ENCODE data around the gene TMPRSS13.

GRCh38 chr11:117883063-117883462, 46.1 kb downstream of the TMPRSS13 start:
- no peak for TF ChIP-seq CTCF (IDR thresholded peaks at IDR 0.05)
- TF ChIP-seq POLR2AphosphoS5 (IDR thresholded peaks at IDR 0.05), result no peak
